GM12865 (cell line): ENCODE results near the gene KRT71.
A peak's percentile ranks its signal among the peaks of the same experiment; 100 is the strongest.

ENCODE experiments used
- DNase-seq: peaks from one replicate; pipeline ENCODE4 v3.0.0; 2010; ENCODE audit warnings: low read depth
- H3K4me3 ChIP-seq: 2 replicates; pipeline ENCODE4 v1.5.1; 2011; ENCODE audit warnings: mild to moderate bottlenecking, low read depth, low read length, control low read depth
- CTCF ChIP-seq: IDR thresholded peaks from 2 replicates; pipeline ENCODE4 v1.5.1; 2011; ENCODE audit warnings: low read length, control low read depth, low read depth, inconsistent platforms; ENCODE audit not compliant: insufficient read depth; ENCODE audit errors: missing control alignments

KRT71 gene

DNA sequence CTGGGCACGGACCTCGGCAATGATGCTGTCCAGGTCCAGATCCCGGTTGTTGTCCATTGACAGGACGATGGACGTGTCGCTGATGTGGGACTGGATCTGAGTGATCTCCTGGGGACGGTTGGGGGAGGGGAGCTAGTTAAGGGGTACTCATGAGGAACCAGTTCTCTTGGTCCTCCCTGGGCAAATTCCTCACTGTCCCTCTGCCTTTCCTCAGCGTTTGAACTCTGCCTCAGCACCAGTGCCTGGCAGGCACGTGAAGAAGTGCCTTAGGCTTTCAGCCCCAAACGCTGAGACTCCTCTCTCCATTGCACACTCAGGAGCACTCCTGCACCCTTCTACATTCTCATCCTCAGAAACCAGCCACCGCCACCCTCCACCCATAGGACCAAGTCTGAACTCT, 38.6 kb upstream of the KRT71 start:
- DNase-seq = no peak

DNA sequence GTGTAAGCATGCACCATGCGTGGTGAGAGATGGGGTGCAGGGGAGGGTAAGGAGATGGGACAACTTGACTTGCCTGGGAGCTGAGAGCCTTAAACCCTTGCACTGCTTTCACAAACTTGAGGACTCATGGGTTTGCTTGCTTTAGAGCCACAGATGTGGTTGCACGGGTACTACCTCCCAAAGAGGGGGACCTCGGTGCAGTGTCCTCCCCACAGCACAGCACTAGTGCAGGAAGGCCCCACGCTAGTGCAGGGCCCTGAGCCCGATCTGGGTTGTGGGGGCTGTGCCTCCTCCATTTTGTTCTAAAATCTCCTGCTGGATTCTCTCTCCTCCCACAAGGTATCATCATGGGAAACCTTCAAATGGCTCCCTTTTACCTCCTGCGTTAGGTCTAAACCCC, 37.1 kb upstream of the KRT71 start:
- no peak for DNase-seq
- no peak overlapping the region for H3K4me3 ChIP-seq
- no peak for TF ChIP-seq CTCF

More for the DNA sequence above, 38.6 kb upstream of the KRT71 start:
- no peak for TF ChIP-seq CTCF
- H3K4me3 ChIP-seq = no peak overlapping the region

- no peak for TF ChIP-seq CTCF
- H3K4me3 ChIP-seq = no peak overlapping the region
- no peak for DNase-seq
Measured at GRCh38 chr12:52587563-52587962, 34.6 kb upstream of the KRT71 start.

GRCh38 chr12:52585946-52586345, 33.0 kb upstream of the KRT71 start:
- H3K4me3 ChIP-seq = no peak overlapping the region
- no peak for DNase-seq
- TF ChIP-seq CTCF = no peak

GRCh38 chr12:52585066-52585465, 32.1 kb upstream of the KRT71 start:
- no peak overlapping the region for H3K4me3 ChIP-seq
- TF ChIP-seq CTCF = no peak
- DNase-seq = no peak

- DNase-seq = no peak
- H3K4me3 ChIP-seq = no peak overlapping the region
- no peak for TF ChIP-seq CTCF
Measured at GRCh38 chr12:52584156-52584682, 31.3 kb upstream of the KRT71 start.

DNA sequence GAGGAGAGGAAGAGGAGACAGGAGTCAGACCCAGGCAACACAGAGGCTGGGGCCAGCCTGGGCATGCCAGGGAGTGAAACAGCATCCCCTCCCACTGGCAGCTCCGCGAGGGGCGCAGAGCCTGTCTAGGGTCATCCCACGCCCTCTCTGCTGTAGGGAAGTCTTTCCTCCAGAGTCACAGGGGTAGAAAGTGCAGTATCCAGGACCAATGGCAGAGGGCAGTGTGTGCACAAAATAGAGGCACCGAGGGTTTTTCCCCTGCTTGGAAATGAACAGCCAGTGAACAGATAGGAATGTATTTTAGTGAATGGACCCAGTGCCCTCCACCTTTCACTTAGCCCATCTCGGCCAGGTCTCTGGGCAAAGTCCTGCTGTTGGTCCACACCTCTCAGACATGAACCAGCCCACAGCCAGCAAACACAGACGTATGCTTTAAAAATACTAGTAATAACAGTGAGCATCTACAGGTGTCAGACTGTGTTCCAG, 30.1 kb upstream of the KRT71 start:
- peak; percentile 46 for DNase-seq
- no peak overlapping the region for H3K4me3 ChIP-seq
- peak; percentile 63 for TF ChIP-seq CTCF
